Endodermal cell (in vitro differentiated cells): ENCODE results near the gene TACC2. TPM values are rescaled to one million over a fixed set of nuclear protein-coding genes. Genes with fewer than 3 reads are reported as not detected.
"Not testable (repeated sequence)": the region's sequence is repeated elsewhere in the genome, so short reads cannot be mapped to it uniquely, and the experiment has no call there.

Experiments used
- DNase-seq: peaks from one replicate; pipeline ENCODE4 v3.0.0-alpha.2; 2017
- H3K27ac ChIP-seq: 2 replicates; pipeline ENCODE4 v1.5.1; 2013; ENCODE audit warnings: mild to moderate bottlenecking, low read depth, low read length, moderate library complexity
- H3K27me3 ChIP-seq: 2 replicates; pipeline ENCODE4 v1.6.1; 2013; ENCODE audit warnings: mild to moderate bottlenecking, low read length, moderate library complexity; ENCODE audit not compliant: insufficient read depth, control insufficient read depth, poor library complexity, severe bottlenecking
- H3K36me3 ChIP-seq: 2 replicates; pipeline ENCODE4 v1.7.0; 2013; ENCODE audit warnings: mild to moderate bottlenecking, low read length, moderate library complexity; ENCODE audit not compliant: control insufficient read depth, insufficient read depth
- H3K4me1 ChIP-seq: one replicate; pipeline ENCODE4 v1.7.0; 2013; ENCODE audit warnings: low read length; ENCODE audit not compliant: control insufficient read depth, insufficient read depth
- H3K4me3 ChIP-seq: 2 replicates; pipeline ENCODE4 v1.5.1; 2013; ENCODE audit warnings: mild to moderate bottlenecking, low read length, moderate library complexity
- H3K9ac ChIP-seq: 2 replicates; pipeline ENCODE4 v1.6.1; 2013; ENCODE audit warnings: mild to moderate bottlenecking, low read length, moderate library complexity; ENCODE audit not compliant: poor library complexity, severe bottlenecking; ENCODE audit errors: extremely low read depth
- H3K9me3 ChIP-seq: 2 replicates; pipeline ENCODE4 v1.6.1; 2013; ENCODE audit warnings: mild to moderate bottlenecking, low read length, moderate library complexity; ENCODE audit not compliant: control insufficient read depth
- H3K27ac Mint-ChIP-seq: 2 replicates; pipeline ENCODE4 v1.8.0; 2020; ENCODE audit warnings: mixed read lengths
- H3K27me3 Mint-ChIP-seq: 2 replicates; pipeline ENCODE4 v1.8.0; 2021; ENCODE audit warnings: mild to moderate bottlenecking, mixed read lengths; ENCODE audit not compliant: insufficient read depth
- H3K36me3 Mint-ChIP-seq: 2 replicates; pipeline ENCODE4 v1.8.0; 2020; ENCODE audit warnings: low read depth, mixed read lengths
- H3K4me1 Mint-ChIP-seq: 2 replicates; pipeline ENCODE4 v1.8.0; 2020; ENCODE audit warnings: mixed read lengths
- H3K4me3 Mint-ChIP-seq: 2 replicates; pipeline ENCODE4 v1.8.0; 2020; ENCODE audit warnings: mild to moderate bottlenecking, moderate library complexity, mixed read lengths
- H3K9me3 Mint-ChIP-seq: 2 replicates; pipeline ENCODE4 v1.8.0; 2020; ENCODE audit warnings: mild to moderate bottlenecking, mixed read lengths
- CTCF ChIP-seq: fragments of 200-600 bp; sonication (generic); conservative IDR thresholded peaks from 2 replicates; pipeline ENCODE4 v1.5.0; 2021; ENCODE audit warnings: antibody characterized with exemption, mild to moderate bottlenecking
- WGBS, 2 experiments: methylation state at CpG; one replicate each; pipeline versions ENCODE4 v1.1.5 to v1.1.7; 2013; ENCODE audit warnings: missing lambda C conversion rate in 2 of 2, mixed read lengths in 1 of 2; ENCODE audit not compliant: insufficient coverage in 1 of 2, insufficient read length in 1 of 2; 5-methylcytosine and 5-hydroxymethylcytosine counted together
- total RNA-seq, 2 donors: library from RNA; stranded (reverse); fragmentation: NEBNext Ultra II Directional in 1 of 2; extraction: Animal tissue kit (Norgen Biotek cat#: 25700) in 1 of 2; gene quantifications; 2 replicates in 1 of 2; 3 replicates in 1 of 2; pipeline ENCODE4 v1.2.1, GENCODE V29; 2021

Gene TACC2
- total RNA-seq, 2 donors from 2014 or later, result 24.5 to 34.1 TPM

GRCh38 chr10:122075171-122075570 is 86.2 kb downstream of the TACC2 start:
- Mint-ChIP-seq H3K27ac (no peak overlapping the region), H3K4me3 (no peak overlapping the region), H3K4me1 (peaks cover under 1% of the 10 kb centered on the region), H3K27me3 (no peaks in the 10 kb centered on the region), H3K36me3 (no peaks in the 10 kb centered on the region), H3K9me3 (no peaks in the 10 kb centered on the region)
- TF ChIP-seq CTCF, result no peak
- H3K9ac ChIP-seq, result no peak overlapping the region
- H3K27me3 ChIP-seq, result no peaks in the 10 kb centered on the region
- H3K36me3 ChIP-seq, result no peaks in the 10 kb centered on the region
- no peaks in the 10 kb centered on the region for H3K4me1 ChIP-seq
- H3K9me3 ChIP-seq, result no peaks in the 10 kb centered on the region
- H3K27ac ChIP-seq, result no peak overlapping the region
- peak; percentile 20 for DNase-seq
- WGBS, 2 experiments, result 96 to 100% methylated on average over 2 to 8 of the region's 9 CpGs
- no peak overlapping the region for H3K4me3 ChIP-seq

DNA sequence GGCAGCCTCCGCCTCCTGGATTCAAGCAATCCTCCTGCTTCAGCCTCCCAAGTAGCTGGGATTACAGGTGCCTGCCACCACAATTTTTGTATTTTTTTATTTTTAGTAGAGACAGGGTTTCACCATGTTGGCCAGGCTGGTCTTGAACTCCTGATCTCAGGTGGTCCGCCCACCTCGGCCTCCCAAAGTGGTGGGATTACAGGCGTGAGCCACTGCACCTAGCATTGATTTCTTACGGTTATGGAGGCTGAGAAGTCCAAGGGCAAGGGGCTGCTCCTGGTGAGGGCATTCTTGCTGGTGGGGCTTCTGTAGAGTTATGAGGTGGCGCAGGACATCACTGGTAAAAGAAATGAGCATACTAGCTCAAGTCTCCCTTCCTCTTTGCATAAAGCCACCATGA is 86.9 kb downstream of the TACC2 start:
- not testable (repeated sequence) for H3K36me3 Mint-ChIP-seq, H3K9me3 ChIP-seq, H3K9me3 Mint-ChIP-seq, H3K27me3 ChIP-seq, H3K9ac ChIP-seq, H3K4me3 ChIP-seq, H3K27me3 Mint-ChIP-seq, H3K27ac Mint-ChIP-seq, H3K4me1 Mint-ChIP-seq, H3K4me3 Mint-ChIP-seq, H3K27ac ChIP-seq, H3K36me3 ChIP-seq, H3K4me1 ChIP-seq
- DNase-seq, result peak; percentile 23
- 96% methylated on average over 5 to 6 of the region's 6 CpGs for WGBS, 2 experiments

GRCh38 chr10:122077311-122077875 is 88.4 kb downstream of the TACC2 start:
- H3K27ac Mint-ChIP-seq, result no peak overlapping the region
- no peak overlapping the region for H3K9ac ChIP-seq
- H3K27ac ChIP-seq, result no peak overlapping the region
- H3K27me3 ChIP-seq, result no peaks in the 10 kb centered on the region
- DNase-seq, result peak; percentile 35
- no peaks in the 10 kb centered on the region for H3K4me1 ChIP-seq
- no peak overlapping the region for H3K4me3 Mint-ChIP-seq
- WGBS, 2 experiments, result 94 to 97% methylated on average over 6 to 10 of the region's 10 CpGs
- no peaks in the 10 kb centered on the region for H3K4me1 Mint-ChIP-seq
- H3K4me3 ChIP-seq, result no peak overlapping the region
- H3K36me3 ChIP-seq, result no peaks in the 10 kb centered on the region
- no peaks in the 10 kb centered on the region for H3K36me3 Mint-ChIP-seq
- no peaks in the 10 kb centered on the region for H3K9me3 ChIP-seq
- TF ChIP-seq CTCF, result no peak
- H3K27me3 Mint-ChIP-seq, result no peaks in the 10 kb centered on the region
- H3K9me3 Mint-ChIP-seq, result no peaks in the 10 kb centered on the region

- H3K27ac Mint-ChIP-seq, result no peak overlapping the region
- 88 to 98% methylated on average over 2 to 3 of the region's 3 CpGs for WGBS, 2 experiments
Observed at GRCh38 chr10:122078326-122078725, 89.4 kb downstream of the TACC2 start.

More at GRCh38 chr10:122078326-122078725, 89.4 kb downstream of the TACC2 start:
- H3K4me1 ChIP-seq, result no peaks in the 10 kb centered on the region
- no peaks in the 10 kb centered on the region for H3K27me3 ChIP-seq
- H3K9ac ChIP-seq, result no peak overlapping the region
- TF ChIP-seq CTCF, result no peak
- Mint-ChIP-seq H3K9me3 (no peaks in the 10 kb centered on the region), H3K4me1 (no peaks in the 10 kb centered on the region), H3K4me3 (no peak overlapping the region), H3K36me3 (no peaks in the 10 kb centered on the region), H3K27me3 (no peaks in the 10 kb centered on the region)
- no peaks in the 10 kb centered on the region for H3K9me3 ChIP-seq
- H3K27ac ChIP-seq, result no peak overlapping the region
- no peaks in the 10 kb centered on the region for H3K36me3 ChIP-seq
- peak; percentile 40 for DNase-seq
- no peak overlapping the region for H3K4me3 ChIP-seq
